SK-N-SH treated with all-trans-retinoic acid at 6 μM for 48 hours (cell line): ENCODE data around the gene CPA3.

Source experiments
- ATAC-seq: fragments of 200-7000 bp; cut with Tn5 transposase; 3 replicates; pipeline ENCODE4 v1.9.1; 2020; ENCODE audit warnings: mild to moderate bottlenecking, moderate library complexity
- ARNTL ChIP-seq: fragments of 450-650 bp; formaldehyde crosslinking; IDR thresholded peaks from 2 replicates; pipeline ENCODE4 v1.5.0; 2020; ENCODE audit warnings: low read depth, mild to moderate bottlenecking, moderate library complexity, borderline replicate concordance
- BACH2 ChIP-seq: fragments of 250-450 bp; sonication (Bioruptor Pico); IDR thresholded peaks from 2 replicates; pipeline ENCODE4 v1.9.0; 2021; ENCODE audit warnings: mild to moderate bottlenecking, borderline replicate concordance
- CSDC2 ChIP-seq: fragments of 250-450 bp; sonication (Bioruptor Pico); IDR thresholded peaks from 2 replicates; pipeline ENCODE4 v1.5.0; 2020; ENCODE audit warnings: mild to moderate bottlenecking, moderate library complexity
- ESRRG ChIP-seq: fragments of 250-450 bp; sonication (Bioruptor Pico); IDR thresholded peaks from 2 replicates; pipeline ENCODE4 v1.6.1; 2021; ENCODE audit warnings: mild to moderate bottlenecking
- GLIS3 ChIP-seq: fragments of 250-450 bp; sonication (Bioruptor Pico); IDR thresholded peaks from 2 replicates; pipeline ENCODE4 v1.5.0; 2020; ENCODE audit warnings: mild to moderate bottlenecking, moderate library complexity
- ISL1 ChIP-seq: fragments of 250-450 bp; sonication (Bioruptor Pico); IDR thresholded peaks from 2 replicates; pipeline ENCODE4 v2.1.2; 2022; ENCODE audit warnings: mild to moderate bottlenecking, moderate library complexity
- OSR1 ChIP-seq: fragments of 250-450 bp; sonication (Bioruptor Pico); IDR thresholded peaks from 2 replicates; pipeline ENCODE4 v1.8.0; 2022; ENCODE audit warnings: moderate library complexity, mild to moderate bottlenecking, inconsistent platforms
- RARB ChIP-seq: fragments of 250-450 bp; sonication (Bioruptor Pico); IDR thresholded peaks from 2 replicates; pipeline ENCODE4 v1.8.0; 2021; ENCODE audit warnings: mild to moderate bottlenecking, moderate library complexity
- SNAI2 ChIP-seq: fragments of 250-450 bp; sonication (Bioruptor Pico); IDR thresholded peaks from 2 replicates; pipeline ENCODE4 v1.5.0; 2020; ENCODE audit warnings: mild to moderate bottlenecking, moderate library complexity
- TCF4 ChIP-seq: fragments of 250-450 bp; sonication (Bioruptor Pico); IDR thresholded peaks from 2 replicates; pipeline ENCODE4 v1.8.0; 2021; ENCODE audit warnings: mild to moderate bottlenecking, moderate library complexity, borderline replicate concordance
- TOX ChIP-seq: fragments of 250-450 bp; sonication (Bioruptor Pico); IDR thresholded peaks from 2 replicates; pipeline ENCODE4 v1.8.0; 2021; ENCODE audit warnings: mild to moderate bottlenecking, moderate library complexity, borderline replicate concordance
- ZFP3 ChIP-seq: fragments of 250-450 bp; sonication (Bioruptor Pico); IDR thresholded peaks from 2 replicates; pipeline ENCODE4 v1.5.0; 2020; ENCODE audit warnings: mild to moderate bottlenecking, moderate library complexity
- ZNF565 ChIP-seq: fragments of 450-650 bp; formaldehyde crosslinking; conservative IDR thresholded peaks from 2 replicates; pipeline ENCODE4 v1.5.0; 2020; ENCODE audit warnings: low read depth, mild to moderate bottlenecking, moderate library complexity
- ZNF70 ChIP-seq: fragments of 450-650 bp; formaldehyde crosslinking; IDR thresholded peaks from 2 replicates; pipeline ENCODE4 v1.5.0; 2020; ENCODE audit warnings: mild to moderate bottlenecking, moderate library complexity
- ZNF8 ChIP-seq: fragments of 450-650 bp; formaldehyde crosslinking; IDR thresholded peaks from 2 replicates; pipeline ENCODE4 v1.5.0; 2020; ENCODE audit warnings: mild to moderate bottlenecking, moderate library complexity
- TF ChIP-seq, protein P1 (sequence below): fragments of 250-450 bp; sonication (Bioruptor Pico); IDR thresholded peaks from 2 replicates; pipeline ENCODE4 v1.5.1; 2020; ENCODE audit warnings: low read depth, mild to moderate bottlenecking, moderate library complexity
- TF ChIP-seq, protein P2 (sequence below): fragments of 250-450 bp; sonication (Bioruptor Pico); IDR thresholded peaks from 2 replicates; pipeline ENCODE4 v1.5.1; 2021; ENCODE audit warnings: mild to moderate bottlenecking, moderate library complexity
- TF ChIP-seq, protein P3 (sequence below): fragments of 250-450 bp; sonication (Bioruptor Pico); IDR thresholded peaks from 2 replicates; pipeline ENCODE4 v1.8.0; 2021; ENCODE audit warnings: low read depth, mild to moderate bottlenecking, moderate library complexity, borderline replicate concordance
- TF ChIP-seq, protein P4 (sequence below): fragments of 250-450 bp; sonication (Bioruptor Pico); IDR thresholded peaks from 2 replicates; pipeline ENCODE4 v1.8.0; 2020; ENCODE audit warnings: mild to moderate bottlenecking, moderate library complexity, borderline replicate concordance

Gene CPA3

DNA sequence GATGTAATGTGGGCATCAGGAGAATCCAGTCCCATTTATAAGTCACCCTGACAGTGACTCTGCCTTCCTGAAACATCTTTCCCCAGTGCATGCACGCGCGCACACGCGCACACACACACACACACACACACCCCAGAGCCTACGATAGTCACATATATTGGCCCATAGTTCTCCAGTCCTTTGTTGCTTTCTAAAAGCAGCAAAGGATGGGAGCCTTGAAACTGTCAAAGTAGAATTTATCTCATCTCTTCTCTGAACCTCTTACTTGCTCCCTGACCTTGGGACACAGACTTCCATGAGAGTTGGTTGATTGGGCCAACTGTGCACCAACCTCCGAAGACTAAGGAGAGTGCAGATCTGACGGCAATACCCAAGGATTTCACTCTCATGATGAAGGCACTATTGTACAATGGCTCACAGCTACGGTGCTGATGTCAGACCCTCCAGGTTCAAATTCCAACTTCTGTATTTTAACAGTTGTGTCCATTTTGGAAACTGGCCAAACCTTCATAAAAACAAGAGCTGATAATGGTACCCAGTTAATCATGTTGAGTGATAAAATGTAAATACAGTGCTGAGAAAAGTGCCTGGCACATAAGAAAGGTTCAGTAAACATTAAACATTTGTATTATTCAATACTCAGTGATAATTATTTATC lies 8.3 kb downstream of the CPA3 start:
- no peak for TF ChIP-seq ISL1 (CRISPR knock-in tag)
- TF ChIP-seq, protein P1, sequence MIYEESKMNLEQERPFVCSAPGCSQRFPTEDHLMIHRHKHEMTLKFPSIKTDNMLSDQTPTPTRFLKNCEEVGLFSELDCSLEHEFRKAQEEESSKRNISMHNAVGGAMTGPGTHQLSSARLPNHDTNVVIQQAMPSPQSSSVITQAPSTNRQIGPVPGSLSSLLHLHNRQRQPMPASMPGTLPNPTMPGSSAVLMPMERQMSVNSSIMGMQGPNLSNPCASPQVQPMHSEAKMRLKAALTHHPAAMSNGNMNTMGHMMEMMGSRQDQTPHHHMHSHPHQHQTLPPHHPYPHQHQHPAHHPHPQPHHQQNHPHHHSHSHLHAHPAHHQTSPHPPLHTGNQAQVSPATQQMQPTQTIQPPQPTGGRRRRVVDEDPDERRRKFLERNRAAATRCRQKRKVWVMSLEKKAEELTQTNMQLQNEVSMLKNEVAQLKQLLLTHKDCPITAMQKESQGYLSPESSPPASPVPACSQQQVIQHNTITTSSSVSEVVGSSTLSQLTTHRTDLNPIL (CRISPR knock-in tag): no peak
- no peak for TF ChIP-seq BACH2 (CRISPR knock-in tag)
- TF ChIP-seq, protein P2, sequence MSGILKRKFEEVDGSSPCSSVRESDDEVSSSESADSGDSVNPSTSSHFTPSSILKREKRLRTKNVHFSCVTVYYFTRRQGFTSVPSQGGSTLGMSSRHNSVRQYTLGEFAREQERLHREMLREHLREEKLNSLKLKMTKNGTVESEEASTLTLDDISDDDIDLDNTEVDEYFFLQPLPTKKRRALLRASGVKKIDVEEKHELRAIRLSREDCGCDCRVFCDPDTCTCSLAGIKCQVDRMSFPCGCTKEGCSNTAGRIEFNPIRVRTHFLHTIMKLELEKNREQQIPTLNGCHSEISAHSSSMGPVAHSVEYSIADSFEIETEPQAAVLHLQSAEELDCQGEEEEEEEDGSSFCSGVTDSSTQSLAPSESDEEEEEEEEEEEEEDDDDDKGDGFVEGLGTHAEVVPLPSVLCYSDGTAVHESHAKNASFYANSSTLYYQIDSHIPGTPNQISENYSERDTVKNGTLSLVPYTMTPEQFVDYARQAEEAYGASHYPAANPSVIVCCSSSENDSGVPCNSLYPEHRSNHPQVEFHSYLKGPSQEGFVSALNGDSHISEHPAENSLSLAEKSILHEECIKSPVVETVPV: no peak
- no peak for TF ChIP-seq ZNF565 (CRISPR knock-in tag)
- TF ChIP-seq, protein P3, sequence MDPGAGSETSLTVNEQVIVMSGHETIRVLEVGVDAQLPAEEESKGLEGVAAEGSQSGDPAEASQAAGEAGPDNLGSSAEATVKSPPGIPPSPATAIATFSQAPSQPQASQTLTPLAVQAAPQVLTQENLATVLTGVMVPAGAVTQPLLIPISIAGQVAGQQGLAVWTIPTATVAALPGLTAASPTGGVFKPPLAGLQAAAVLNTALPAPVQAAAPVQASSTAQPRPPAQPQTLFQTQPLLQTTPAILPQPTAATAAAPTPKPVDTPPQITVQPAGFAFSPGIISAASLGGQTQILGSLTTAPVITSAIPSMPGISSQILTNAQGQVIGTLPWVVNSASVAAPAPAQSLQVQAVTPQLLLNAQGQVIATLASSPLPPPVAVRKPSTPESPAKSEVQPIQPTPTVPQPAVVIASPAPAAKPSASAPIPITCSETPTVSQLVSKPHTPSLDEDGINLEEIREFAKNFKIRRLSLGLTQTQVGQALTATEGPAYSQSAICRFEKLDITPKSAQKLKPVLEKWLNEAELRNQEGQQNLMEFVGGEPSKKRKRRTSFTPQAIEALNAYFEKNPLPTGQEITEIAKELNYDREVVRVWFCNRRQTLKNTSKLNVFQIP (CRISPR knock-in tag): no peak
- TF ChIP-seq ESRRG: no peak
- TF ChIP-seq TOX (CRISPR knock-in tag): no peak
- TF ChIP-seq OSR1 (CRISPR knock-in tag): no peak
- TF ChIP-seq ARNTL (CRISPR knock-in tag): no peak
- TF ChIP-seq GLIS3 (CRISPR knock-in tag): no peak

DNA sequence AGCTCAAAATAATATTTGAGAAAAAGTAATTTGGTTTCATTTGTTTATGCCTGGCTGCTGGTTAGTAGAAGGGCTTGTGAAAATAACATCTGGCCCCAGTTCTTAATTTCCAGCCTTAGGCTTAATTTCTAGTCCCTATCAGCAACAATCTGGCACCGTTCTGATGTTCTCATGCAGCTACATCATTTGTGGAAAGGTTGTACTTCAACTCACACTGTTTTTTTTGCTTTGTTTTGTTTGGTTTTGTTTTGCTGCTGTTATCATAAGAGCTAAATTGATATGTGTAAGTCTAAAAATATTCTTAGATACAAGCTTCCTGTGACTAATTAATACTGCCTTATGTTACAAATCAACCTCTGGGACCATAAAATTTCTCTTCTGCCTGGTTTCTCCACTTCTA lies 8.9 kb downstream of the CPA3 start:
- ATAC-seq: no peak
- TF ChIP-seq ZNF8 (CRISPR knock-in tag) (no peak), ZNF565 (CRISPR knock-in tag) (no peak), ZFP3 (CRISPR knock-in tag) (no peak)
- TF ChIP-seq, protein P1 (CRISPR knock-in tag): no peak

More for the DNA sequence above, 8.3 kb downstream of the CPA3 start:
- ATAC-seq: no peak

DNA sequence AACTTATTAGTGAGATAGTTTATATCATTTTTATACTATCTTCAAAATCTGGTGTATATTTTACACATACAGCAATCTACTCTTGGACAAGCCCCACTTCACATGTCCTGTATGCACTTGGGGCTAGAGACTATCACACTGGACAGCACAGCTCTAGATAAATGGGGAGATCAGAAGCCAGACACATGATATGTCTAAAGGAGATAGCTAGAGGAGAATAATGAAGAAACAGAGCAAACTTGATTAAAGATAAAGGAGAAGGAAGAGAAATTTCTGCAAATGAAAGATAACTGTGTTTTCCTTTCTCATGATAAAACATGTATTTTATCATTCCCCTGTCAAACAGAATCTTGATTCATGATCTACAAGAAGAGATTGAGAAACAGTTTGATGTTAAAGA lies 13.0 kb downstream of the CPA3 start:
- no peak for ATAC-seq
- TF ChIP-seq ISL1 (CRISPR knock-in tag): 0 out of 2 replicates have a peak, but pooled peaks have one; percentile 7
- TF ChIP-seq, protein P2: no peak

DNA sequence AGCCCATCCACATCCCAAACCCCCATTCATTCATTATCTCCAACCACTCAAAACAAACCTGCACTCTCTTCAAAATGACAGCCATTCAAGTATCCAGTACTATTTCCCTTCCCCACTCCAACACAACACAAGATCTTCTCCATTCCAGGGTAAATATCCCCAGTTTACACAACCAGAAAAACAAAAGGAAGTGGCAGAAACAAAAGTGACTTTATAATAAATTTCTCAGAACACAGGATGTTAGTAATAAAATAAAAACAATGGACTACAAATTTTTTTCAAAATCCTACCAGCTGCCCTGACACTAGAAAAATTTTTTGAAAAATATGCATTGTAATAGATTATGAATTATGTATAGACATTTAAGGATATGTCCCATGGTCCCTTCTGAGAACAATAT lies 14.2 kb downstream of the CPA3 start:
- ATAC-seq: no peak
- TF ChIP-seq, protein P4, sequence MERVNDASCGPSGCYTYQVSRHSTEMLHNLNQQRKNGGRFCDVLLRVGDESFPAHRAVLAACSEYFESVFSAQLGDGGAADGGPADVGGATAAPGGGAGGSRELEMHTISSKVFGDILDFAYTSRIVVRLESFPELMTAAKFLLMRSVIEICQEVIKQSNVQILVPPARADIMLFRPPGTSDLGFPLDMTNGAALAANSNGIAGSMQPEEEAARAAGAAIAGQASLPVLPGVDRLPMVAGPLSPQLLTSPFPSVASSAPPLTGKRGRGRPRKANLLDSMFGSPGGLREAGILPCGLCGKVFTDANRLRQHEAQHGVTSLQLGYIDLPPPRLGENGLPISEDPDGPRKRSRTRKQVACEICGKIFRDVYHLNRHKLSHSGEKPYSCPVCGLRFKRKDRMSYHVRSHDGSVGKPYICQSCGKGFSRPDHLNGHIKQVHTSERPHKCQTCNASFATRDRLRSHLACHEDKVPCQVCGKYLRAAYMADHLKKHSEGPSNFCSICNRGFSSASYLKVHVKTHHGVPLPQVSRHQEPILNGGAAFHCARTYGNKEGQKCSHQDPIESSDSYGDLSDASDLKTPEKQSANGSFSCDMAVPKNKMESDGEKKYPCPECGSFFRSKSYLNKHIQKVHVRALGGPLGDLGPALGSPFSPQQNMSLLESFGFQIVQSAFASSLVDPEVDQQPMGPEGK: no peak
- TF ChIP-seq ISL1 (CRISPR knock-in tag) (no peak), ZNF70 (CRISPR knock-in tag) (no peak), SNAI2 (no peak), RARB (CRISPR knock-in tag) (no peak), OSR1 (CRISPR knock-in tag) (no peak), TCF4 (CRISPR knock-in tag) (no peak), ZFP3 (CRISPR knock-in tag) (no peak), CSDC2 (CRISPR knock-in tag) (no peak), ESRRG (no peak)
- TF ChIP-seq, protein P3 (CRISPR knock-in tag): no peak
- TF ChIP-seq, protein P2: no peak
